ENCODE results near the gene SLC16A6. TPM values are rescaled to one million over a fixed set of nuclear protein-coding genes. Genes with fewer than 3 reads are reported as not detected.

SLC16A6 gene
- total RNA-seq, 1 donor from 2014 or later: 11.0 TPM

DNA sequence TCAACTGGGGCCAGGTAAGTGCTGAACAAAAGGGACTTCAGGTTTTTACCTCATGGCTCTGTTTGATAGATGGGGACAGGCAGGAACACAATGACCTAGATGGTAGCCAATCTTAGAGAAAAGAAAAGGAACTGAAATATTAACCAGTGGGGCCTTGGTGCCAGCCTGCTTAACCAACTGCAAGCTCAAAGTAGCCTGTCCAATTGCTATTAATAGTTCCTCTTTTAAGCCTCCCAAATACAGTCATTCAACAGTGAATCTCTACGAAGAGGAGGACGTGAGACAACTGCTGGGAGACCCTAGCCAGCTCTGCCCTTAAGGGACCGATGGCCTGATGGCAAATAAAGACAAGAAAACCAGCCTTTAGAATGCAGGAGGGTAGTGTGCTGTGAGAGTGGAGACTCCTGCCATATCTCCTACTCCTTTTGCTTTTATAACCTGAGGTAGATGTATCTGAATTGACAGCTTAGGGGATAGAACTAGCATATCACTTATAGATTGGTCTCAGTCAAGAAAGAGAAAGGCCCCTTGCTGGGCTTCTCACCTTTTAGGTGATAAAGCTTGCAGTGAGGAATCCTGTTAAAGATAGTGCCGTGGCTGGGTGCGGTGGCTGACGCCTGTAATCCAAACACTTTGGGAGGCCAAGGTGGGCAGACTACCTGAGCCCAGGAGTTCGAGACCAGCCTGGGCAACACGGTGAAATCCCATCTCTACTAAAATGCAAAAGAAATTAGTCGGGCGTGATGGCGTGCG lies 28.7 kb upstream of the SLC16A6 start:
- no peaks in the 10 kb centered on the region for H3K9me3 Mint-ChIP-seq
- H3K27me3 Mint-ChIP-seq: peaks cover 3% of the 10 kb centered on the region
- peak overlapping the region; percentile 44 for H3K4me3 Mint-ChIP-seq
- ChIA-PET CTCF (interaction anchor here (1.5 kb wide), 1 partner anchor 80 kb away, joined by 6 read pairs; no protein-coding TSS in a partner anchor), POLR2A (interaction anchor here (0.5 to 4.3 kb wide), 7 partner anchors 28 to 218 kb away, joined by 3 to 25 read pairs (median 8); partner anchors contain the start of genes ARSG and SLC16A6)
- H3K36me3 Mint-ChIP-seq (ENCODE audit: low read depth): no peaks in the 10 kb centered on the region
- peak overlapping the region; percentile 21 for H3K27ac Mint-ChIP-seq
- ATAC-seq (ENCODE audit: low read depth) (peak; percentile 78), DNase-seq (no peak)
- intact Hi-C loops (cut with micrococcal nuclease): loop anchor here (5.0 kb wide), 1 partner anchor 38 kb away; no protein-coding TSS in a partner anchor
- H3K4me1 Mint-ChIP-seq: peaks cover 31% of the 10 kb centered on the region
- TF ChIP-seq CTCF (IDR thresholded peaks at IDR 0.05): no peak

DNA sequence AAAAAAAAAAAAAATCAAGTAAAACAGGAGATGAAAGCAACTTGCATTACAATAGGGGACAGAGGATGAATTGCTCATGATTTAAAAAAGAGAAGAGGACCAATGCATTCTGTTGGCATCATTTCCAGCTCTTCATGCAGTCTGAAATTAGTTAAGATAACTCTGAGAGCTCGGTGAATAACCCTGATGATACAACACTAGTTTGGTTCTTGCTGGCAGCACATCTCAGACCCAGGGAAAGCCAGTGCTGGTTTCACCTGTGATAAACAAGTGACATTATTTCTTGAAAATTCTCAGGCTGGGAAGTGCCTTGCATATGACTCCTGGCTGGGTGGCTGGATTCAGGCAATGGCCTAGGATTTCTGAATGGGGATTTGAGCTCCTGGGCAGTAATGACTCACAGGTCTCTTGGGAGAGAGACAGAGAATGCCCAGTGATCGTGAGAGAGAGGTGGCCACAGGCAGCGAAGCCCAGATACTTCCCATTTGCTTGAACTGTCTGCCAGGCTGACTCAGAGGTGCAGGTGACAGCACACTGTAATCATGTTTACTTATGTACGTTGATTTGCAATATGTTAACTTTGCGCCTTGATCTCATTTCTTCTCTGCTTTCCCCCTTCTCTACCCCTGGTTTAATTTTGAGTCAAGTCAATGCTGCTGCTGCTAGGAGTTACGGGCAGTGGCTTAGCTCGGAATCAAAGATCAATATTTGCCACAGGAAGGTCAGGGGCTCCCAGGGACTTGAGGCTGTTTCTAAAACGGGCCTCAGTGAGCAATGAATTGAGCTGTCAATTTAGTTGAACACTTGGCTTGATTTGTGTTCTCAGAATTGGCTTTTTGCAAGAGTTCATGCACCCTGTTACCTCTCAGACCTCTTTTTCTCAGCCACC lies 27.4 kb upstream of the SLC16A6 start:
- intact Hi-C loops (cut with micrococcal nuclease): loop anchor here (5.0 kb wide), 1 partner anchor 39 kb away; no protein-coding TSS in a partner anchor
- no peaks in the 10 kb centered on the region for H3K9me3 Mint-ChIP-seq
- CTCF ChIA-PET: interaction anchor here (1.0 kb wide), 1 partner anchor 80 kb away, joined by 3 read pairs; no protein-coding TSS in a partner anchor
- ATAC-seq (ENCODE audit: low read depth): no peak
- peaks cover 34% of the 10 kb centered on the region for H3K4me1 Mint-ChIP-seq
- H3K27ac Mint-ChIP-seq: no peak overlapping the region
- TF ChIP-seq CTCF (IDR thresholded peaks at IDR 0.05): no peak
- DNase-seq: no peak
- no peaks in the 10 kb centered on the region for H3K36me3 Mint-ChIP-seq (ENCODE audit: low read depth)
- no peak overlapping the region for H3K4me3 Mint-ChIP-seq
- POLR2A ChIA-PET: interaction anchor here (1.1 to 4.3 kb wide), 3 partner anchors 26 to 81 kb away, joined by 3 to 25 read pairs (median 4); partner anchors contain the start of genes ARSG and SLC16A6
- peaks cover 3% of the 10 kb centered on the region for H3K27me3 Mint-ChIP-seq

DNA sequence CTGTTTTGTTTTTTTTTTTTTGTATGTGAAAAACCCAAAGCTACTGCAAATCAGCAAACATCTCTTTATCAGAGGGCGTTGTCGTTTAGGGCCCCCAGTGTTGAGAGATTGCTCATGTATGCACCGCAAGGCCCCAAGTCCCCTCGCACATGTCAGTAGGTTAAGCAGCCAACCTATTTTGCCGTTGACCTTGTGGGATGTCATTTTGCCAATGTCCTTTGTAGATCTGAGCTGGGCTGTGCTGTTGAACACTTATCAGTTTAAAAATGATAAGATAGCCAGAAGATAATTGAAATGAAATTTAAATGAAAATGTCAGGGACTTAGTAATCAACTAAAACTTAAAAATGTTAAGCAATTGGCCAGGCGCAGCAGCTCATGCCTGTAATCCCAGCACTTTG lies 26.5 kb upstream of the SLC16A6 start:
- POLR2A ChIA-PET: interaction anchor here (1.5 to 4.3 kb wide), 2 partner anchors 25 to 82 kb away, joined by 4 to 25 read pairs; partner anchors contain the start of genes ARSG and SLC16A6
- H3K9me3 Mint-ChIP-seq: no peaks in the 10 kb centered on the region
- intact Hi-C loops (cut with micrococcal nuclease): loop anchor here (5.0 kb wide), 1 partner anchor 40 kb away; no protein-coding TSS in a partner anchor
- CTCF ChIA-PET: no interaction called here
- no peak overlapping the region for H3K4me3 Mint-ChIP-seq
- peaks cover 3% of the 10 kb centered on the region for H3K27me3 Mint-ChIP-seq
- DNase-seq (no peak), ATAC-seq (ENCODE audit: low read depth) (no peak)
- no peaks in the 10 kb centered on the region for H3K36me3 Mint-ChIP-seq (ENCODE audit: low read depth)
- H3K4me1 Mint-ChIP-seq: peaks cover 34% of the 10 kb centered on the region
- no peak for TF ChIP-seq CTCF (IDR thresholded peaks at IDR 0.05)
- no peak overlapping the region for H3K27ac Mint-ChIP-seq

- no peaks in the 10 kb centered on the region for H3K9me3 Mint-ChIP-seq
- no peak for ATAC-seq (ENCODE audit: low read depth)
- ChIA-PET CTCF (no interaction called here), POLR2A (interaction anchor here (0.6 to 4.3 kb wide), 2 partner anchors 18 to 24 kb away, joined by 9 to 25 read pairs; partner anchors contain the start of genes ARSG and SLC16A6)
- H3K27me3 Mint-ChIP-seq: peaks cover 3% of the 10 kb centered on the region
- TF ChIP-seq CTCF (IDR thresholded peaks at IDR 0.05): no peak
- intact Hi-C loops (cut with micrococcal nuclease): loop anchor here (2.0 to 5.0 kb wide), 2 partner anchors 23 to 41 kb away; no protein-coding TSS in a partner anchor
- H3K4me3 Mint-ChIP-seq: no peak overlapping the region
- no peak overlapping the region for H3K27ac Mint-ChIP-seq
- no peaks in the 10 kb centered on the region for H3K36me3 Mint-ChIP-seq (ENCODE audit: low read depth)
- peaks cover 34% of the 10 kb centered on the region for H3K4me1 Mint-ChIP-seq
- no peak for DNase-seq
Observed at GRCh38 chr17:68315930-68316329, 25.0 kb upstream of the SLC16A6 start.
